ENCODE results near the gene TFCP2L1. TPM values are rescaled to one million over a fixed set of nuclear protein-coding genes. Genes with fewer than 3 reads are reported as not detected.

The TFCP2L1 gene
- 0.12 and 0.32 TPM in 2 replicates for total RNA-seq

DNA sequence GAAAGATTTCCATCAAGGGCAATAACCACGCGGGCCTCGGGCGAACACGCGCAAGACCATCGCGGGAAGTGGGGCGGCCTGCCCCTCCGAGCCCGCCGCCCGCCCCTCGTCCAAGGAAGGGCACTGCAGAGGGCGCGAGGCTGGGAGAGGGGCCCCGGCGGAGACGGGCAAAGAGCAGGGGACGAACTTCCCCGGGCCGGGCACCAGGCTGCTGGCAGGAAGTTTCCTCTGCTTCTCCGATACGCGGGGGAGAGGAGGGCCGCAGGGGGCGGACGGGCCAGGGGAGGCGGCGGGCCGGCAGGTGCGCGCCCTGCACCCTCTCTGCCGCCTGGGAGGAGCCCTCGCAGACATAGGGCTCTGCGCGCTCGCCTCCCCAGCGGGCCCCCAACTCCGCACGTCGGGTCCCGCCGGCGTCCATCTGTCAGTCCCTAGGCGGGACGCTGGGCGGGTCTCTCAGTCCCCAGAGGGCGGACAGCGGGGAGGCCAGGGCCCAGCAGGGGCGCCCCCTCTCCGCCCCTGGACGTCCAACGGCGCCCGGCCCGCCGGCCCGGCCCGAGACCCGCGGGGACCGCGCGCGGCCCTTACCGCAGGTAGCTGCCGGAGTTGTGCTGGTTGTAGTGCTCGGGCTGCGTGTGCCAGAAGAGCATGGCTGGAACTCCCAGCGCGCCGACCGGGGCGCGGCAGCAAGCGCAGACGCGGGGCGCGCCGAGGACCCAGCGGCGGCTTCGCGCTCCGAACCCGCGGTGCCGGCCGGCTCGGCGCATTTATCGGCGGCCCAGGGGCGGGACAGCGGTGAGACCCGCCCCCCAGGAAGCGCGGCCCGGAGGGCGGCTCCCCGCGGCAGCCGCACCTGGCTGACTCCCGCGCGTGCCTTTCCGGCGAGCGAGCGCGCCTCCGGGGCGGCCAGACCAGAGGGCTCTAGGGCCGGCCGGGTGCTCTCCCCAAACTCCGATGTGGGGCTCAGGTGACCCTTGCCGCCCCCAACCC, at the start of gene TFCP2L1:
Gene TFCP2L1 (minus strand): TSS at position 740 of the 987 bp plus-strand sequence. CDS start 93 bp downstream, at position 647.

Other genes starting within 250 kb of the TFCP2L1 start
- under 0.01 TPM in 1 of 2 replicates, not detected in the other for gene RNU4ATAC, start 245.7 kb upstream of the TFCP2L1 start, total RNA-seq